ENCODE results near the gene MAGI1.

The MAGI1 gene

GRCh38 chr3:65828706-65829105 lies 210.0 kb downstream of the MAGI1 start:
- DNase-seq: no peak

GRCh38 chr3:65827076-65827475 lies 211.6 kb downstream of the MAGI1 start:
- no peak for DNase-seq

GRCh38 chr3:65824166-65824565 lies 214.6 kb downstream of the MAGI1 start:
- DNase-seq: no peak

DNA sequence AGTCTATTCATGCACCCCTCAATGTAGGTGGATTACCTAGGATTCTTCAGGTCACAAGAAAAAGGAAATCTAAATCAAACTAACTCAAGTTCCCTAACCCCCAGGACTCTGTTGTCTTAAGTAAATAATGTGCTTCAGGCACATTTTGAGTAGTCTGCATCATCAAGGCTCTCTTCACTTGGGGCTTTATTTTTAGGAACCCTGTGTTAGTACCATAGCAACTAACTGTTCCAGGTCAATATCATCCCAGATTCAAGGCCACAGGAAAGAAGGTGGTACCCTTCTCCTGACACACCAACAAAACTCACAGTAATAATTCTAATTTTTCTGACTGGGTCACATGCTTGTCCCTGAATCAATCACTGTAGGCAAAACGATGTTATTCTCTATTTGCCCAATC lies 218.1 kb downstream of the MAGI1 start:
- DNase-seq: no peak

GRCh38 chr3:65819896-65820295 lies 218.8 kb downstream of the MAGI1 start:
- no peak for DNase-seq

- no peak for DNase-seq
Measured at GRCh38 chr3:65817553-65818126, 221.1 kb downstream of the MAGI1 start.

DNA sequence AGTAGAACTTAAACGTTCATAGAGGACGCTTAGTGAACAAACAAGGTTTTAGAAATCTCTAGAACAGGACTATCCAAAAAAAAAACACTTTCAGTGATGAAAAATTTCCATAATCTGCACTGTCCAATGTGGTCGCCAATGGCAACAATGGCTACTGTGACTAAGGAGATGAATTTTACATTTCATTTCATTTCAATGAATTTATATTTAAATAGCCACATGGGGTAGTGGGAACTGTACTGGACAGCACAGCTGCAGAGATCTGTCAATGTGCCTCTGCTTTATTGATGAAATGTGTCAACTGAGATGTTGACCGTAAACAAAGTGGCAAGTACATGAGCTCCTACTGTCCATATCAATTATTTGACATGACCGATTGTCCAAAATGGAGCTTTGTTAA lies 222.5 kb downstream of the MAGI1 start:
- no peak for DNase-seq

GRCh38 chr3:65814845-65815578 lies 223.7 kb downstream of the MAGI1 start:
- no peak for DNase-seq

DNA sequence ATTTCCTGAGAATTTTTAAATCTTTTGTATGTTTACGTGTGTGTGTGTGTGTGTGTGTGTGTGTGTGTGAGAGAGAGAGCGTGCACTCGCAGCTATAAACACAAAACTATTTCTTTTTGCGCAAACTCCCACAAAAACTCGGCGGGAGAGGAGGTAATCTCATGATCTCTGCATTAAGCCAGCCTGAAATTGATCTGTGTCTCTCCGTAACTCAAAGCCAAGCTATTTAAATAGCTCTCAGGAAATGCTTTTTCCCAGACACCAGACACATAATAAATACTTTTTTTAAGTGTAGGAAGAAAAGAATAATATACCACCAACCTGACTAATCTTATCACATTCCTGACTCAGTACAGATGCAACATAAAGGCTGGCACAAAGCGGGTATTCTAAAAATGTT lies 226.8 kb downstream of the MAGI1 start:
- DNase-seq: no peak

GRCh38 chr3:65811086-65811761 lies 227.5 kb downstream of the MAGI1 start:
- DNase-seq: no peak

DNA sequence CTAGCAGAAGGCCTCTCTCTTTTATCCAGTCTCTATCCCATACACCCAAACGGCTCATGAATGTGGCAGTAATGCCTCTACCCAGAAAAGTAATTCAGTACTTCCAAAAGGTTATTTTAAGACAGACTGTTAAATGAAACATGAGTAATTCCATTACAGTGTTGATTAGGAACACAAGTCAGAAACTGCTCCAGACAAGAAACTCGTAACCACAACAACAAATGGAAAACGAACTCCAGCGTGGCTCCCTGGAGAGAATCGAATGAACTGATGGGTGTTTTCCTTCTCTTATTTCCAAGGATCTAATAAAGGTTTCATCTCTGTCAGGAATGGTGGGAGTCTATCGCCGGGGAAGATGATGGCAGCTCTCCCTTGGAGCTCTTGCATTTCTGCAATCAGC lies 228.4 kb downstream of the MAGI1 start:
- DNase-seq: no peak

GRCh38 chr3:65809641-65810150 lies 229.0 kb downstream of the MAGI1 start:
- no peak for DNase-seq

- DNase-seq: no peak
Measured at GRCh38 chr3:65808824-65809223, 229.9 kb downstream of the MAGI1 start.

DNA sequence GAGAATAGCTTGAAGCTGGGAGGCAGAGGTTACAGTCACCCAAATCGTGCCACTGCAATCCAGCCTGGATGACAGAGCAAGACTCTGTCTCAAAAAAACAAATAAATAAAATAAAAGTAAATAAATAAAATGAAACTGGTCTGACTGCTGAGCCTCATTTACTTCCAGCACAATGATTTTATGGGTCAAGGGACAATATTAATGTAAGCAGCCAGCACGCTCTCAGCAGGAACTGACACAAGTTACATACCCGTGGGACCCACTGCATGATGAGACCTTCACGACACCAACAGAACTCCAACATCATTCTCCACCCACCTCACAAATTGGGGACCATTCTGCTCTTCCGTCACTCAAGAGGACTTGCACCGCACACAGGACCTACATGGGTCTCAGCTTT lies 230.3 kb downstream of the MAGI1 start:
- DNase-seq: no peak

DNA sequence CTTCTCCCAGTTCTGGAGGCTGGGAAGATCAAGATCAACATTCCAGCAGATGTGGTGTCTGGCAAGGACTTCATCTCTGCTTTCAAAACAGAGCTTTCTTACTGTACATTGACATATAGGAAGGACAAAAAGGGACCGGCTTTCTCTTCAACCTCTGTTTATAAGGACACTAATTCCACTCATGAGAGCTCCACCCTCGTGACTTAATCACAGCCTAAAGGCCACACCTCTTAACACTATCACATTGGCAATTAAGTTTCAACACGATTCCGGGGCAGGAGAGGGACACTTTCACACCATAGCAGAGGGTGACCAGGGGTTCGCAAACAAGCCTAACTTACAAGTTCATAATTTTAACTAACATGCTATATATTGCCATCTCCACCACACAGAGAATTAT lies 231.5 kb downstream of the MAGI1 start:
- no peak for DNase-seq

GRCh38 chr3:65806600-65806999 lies 232.1 kb downstream of the MAGI1 start:
- DNase-seq: no peak

- no peak for DNase-seq
Measured at GRCh38 chr3:65796676-65797075, 242.0 kb downstream of the MAGI1 start.

- DNase-seq: no peak
Measured at GRCh38 chr3:65795166-65795565, 243.6 kb downstream of the MAGI1 start.

DNA sequence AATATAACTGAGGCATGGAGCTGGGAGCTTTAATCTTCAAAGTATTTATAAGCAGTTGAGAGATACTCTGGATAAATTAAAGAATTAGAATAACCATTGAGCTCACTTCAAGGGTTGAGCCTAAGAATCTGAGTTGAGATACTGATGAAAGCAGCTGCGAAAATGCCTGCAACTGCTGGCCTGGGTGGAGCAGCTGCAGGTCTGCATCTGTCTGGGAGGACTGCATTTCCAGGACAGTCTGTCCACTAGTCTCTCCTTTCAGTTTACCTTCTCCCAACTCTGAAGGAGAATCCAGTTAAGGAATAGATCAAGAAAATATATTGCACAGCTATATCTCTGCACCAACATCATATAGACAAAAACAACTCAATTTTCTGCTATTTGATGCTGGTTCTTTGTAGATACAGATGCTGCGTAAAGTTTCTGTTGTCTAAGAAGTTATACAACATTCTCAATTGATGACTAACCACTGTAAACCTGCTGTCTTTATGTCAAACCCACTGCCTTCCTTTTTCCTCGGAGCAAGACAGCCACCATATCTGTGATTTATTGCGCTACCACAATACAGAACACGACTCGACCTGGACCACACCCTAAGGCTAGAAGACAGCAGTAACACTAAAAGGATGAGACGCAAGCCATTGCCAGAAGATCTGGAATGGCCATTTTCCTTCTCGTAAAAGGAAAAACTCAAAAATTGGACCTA lies 245.1 kb downstream of the MAGI1 start:
- DNase-seq: no peak

- no peak for DNase-seq
Measured at GRCh38 chr3:65788461-65788860, 250.3 kb downstream of the MAGI1 start.

- no peak for DNase-seq
Measured at GRCh38 chr3:65787827-65788226, 250.9 kb downstream of the MAGI1 start.

GRCh38 chr3:65787340-65787739 lies 251.4 kb downstream of the MAGI1 start:
- DNase-seq: no peak

DNA sequence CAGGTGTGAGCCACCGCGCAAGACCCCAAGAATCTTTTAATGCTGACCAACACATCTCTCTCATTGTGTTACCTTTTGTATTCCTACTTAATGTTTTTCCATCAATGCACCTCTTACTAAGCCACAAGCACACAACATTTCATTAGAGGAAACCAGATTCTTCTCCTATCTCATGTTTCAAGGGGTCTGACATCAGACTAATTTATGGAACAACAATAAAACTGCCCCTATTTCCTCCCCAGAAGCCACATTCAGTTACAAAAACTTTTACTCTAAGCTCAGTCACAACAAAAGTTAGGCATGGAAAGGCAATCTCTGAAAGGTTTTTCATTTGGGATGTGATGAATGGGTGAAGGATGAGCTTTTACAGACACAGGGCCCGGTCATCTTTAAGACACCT lies 251.8 kb downstream of the MAGI1 start:
- DNase-seq: no peak

All from CD4-positive, alpha-beta T cell treated with Interleukin-12 subunit alpha and Interleukin-12 subunit beta, for 1 hour (primary cell).